HG02943 (cell line): Measurements from ENCODE around the gene TRMT11.
"Not testable (repeated sequence)": the region's sequence is repeated elsewhere in the genome, so short reads cannot be mapped to it uniquely, and the experiment has no call there.

Experiments
- ATAC-seq: cut with Tn5 transposase; IDR thresholded peaks from one replicate; pipeline ENCODE4 v1.9.1; 2021; ENCODE audit warnings: mild to moderate bottlenecking, low read depth, moderate library complexity; ENCODE audit not compliant: unreplicated experiment

Gene TRMT11

GRCh38 chr6:126039284-126039683 lies 52.9 kb downstream of the TRMT11 start:
- ATAC-seq, result no peak

GRCh38 chr6:126040394-126040793 lies 54.1 kb downstream of the TRMT11 start:
- no peak for ATAC-seq

- no peak for ATAC-seq
These were observed 54.5 kb downstream of the TRMT11 start for GRCh38 chr6:126040826-126041225.

GRCh38 chr6:126041516-126041915 lies 55.2 kb downstream of the TRMT11 start:
- no peak for ATAC-seq

- no peak for ATAC-seq
These were observed 55.7 kb downstream of the TRMT11 start for GRCh38 chr6:126042001-126042419.

GRCh38 chr6:126047648-126048047 lies 61.3 kb downstream of the TRMT11 start:
- ATAC-seq, result no peak

- ATAC-seq, result no peak
These were observed 62.3 kb downstream of the TRMT11 start for GRCh38 chr6:126048635-126049034.

GRCh38 chr6:126050795-126051194 lies 64.5 kb downstream of the TRMT11 start:
- no peak for ATAC-seq

GRCh38 chr6:126051791-126052190 lies 65.5 kb downstream of the TRMT11 start:
- no peak for ATAC-seq

GRCh38 chr6:126052485-126052884 lies 66.1 kb downstream of the TRMT11 start:
- ATAC-seq, result no peak

- no peak for ATAC-seq
These were observed 67.9 kb downstream of the TRMT11 start for GRCh38 chr6:126054258-126054702.

- ATAC-seq, result no peak
These were observed 68.5 kb downstream of the TRMT11 start for GRCh38 chr6:126054802-126055201.

GRCh38 chr6:126055449-126055848 lies 69.1 kb downstream of the TRMT11 start:
- ATAC-seq, result no peak

GRCh38 chr6:126056355-126057004 lies 70.1 kb downstream of the TRMT11 start:
- no peak for ATAC-seq

- ATAC-seq, result not testable (repeated sequence)
These were observed 71.7 kb downstream of the TRMT11 start for GRCh38 chr6:126058085-126058484.

- ATAC-seq, result no peak
These were observed 74.1 kb downstream of the TRMT11 start for GRCh38 chr6:126060400-126060799.

- ATAC-seq, result peak; percentile 60
These were observed 77.3 kb downstream of the TRMT11 start for GRCh38 chr6:126063512-126064146.

GRCh38 chr6:126064257-126064747 lies 78.0 kb downstream of the TRMT11 start:
- no peak for ATAC-seq

- ATAC-seq, result no peak
These were observed 78.5 kb downstream of the TRMT11 start for GRCh38 chr6:126064748-126065401.

GRCh38 chr6:126066053-126067048 lies 80.0 kb downstream of the TRMT11 start:
- ATAC-seq, result no peak
